Measurements from ENCODE around the gene TEX14.

Gene TEX14

DNA sequence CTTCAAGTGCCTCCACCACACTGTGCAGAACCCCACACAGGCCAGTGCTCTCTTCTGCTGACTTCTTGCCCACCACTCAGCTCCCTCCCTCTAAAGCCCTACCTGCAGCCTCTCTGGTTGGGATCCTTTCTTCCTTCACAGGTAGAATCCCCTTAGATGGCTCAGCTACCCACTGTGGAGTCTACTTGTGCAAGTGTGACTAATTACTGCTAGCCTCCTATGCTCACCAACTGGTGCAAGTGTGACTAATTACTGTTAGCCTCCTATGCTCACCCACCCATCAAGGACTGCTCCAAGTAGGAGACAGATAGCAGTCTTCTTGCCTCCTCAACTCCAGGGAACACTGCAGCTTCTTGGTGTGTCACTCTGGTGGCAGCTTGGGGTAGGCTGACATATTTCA is 43.6 kb downstream of the TEX14 start:
- DNase-seq: no peak

DNA sequence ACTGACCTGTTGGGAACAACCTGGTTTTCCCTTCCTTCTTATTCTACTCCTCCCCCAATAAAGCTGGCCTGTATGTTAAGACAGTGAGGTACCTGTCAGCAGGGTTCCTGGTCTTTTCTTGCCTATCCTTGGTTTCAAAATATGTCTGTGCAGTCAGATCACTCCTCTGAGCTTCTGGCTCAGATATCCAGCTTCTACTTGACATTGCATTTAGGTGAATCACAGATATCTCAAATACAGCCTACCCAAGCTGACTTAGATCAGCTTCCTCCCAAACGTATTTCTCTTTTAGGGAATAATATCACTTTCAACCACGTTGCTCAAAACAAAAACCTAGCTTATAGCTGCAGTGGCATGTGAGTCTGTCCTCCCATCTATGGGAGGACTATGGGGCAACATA is 48.7 kb downstream of the TEX14 start:
- DNase-seq: no peak

DNA sequence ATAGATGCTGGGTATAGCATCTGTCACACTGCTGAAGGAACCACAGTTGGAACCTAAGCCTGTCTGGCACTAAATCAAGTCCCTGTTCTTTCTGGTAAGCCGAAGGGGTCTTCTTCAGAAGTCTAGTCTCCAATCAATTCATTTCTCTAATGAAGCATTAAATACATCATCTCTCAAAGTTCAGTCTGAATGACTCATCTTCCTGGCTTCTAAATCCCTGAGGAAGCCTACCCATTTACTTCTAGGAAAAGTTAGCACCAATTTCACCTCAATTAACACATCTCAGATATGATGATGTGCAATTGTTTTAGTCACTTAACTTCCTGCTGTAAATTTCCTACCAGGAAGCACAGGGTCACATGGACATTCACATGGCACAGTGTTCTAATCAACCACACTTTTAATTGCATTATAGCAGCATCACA is 49.9 kb downstream of the TEX14 start:
- DNase-seq: no peak

DNA sequence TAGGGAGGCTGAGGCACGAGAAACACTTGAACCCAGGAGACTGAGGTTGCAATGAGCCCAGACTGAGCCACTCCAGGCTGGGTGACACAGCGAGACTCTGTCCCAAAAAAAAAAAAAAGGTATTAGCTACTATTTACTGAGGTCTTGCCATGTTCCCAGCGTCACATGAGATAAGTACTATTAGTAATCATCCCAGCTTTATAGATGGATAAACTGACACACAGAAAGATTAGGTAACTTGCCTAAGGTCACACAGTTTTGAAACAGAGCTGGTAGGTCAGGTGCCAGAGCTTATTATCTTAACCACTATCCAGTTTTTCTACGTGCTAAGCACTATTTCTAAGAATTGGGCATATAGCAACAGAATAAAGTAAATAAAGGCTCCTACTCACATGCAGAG is 51.6 kb downstream of the TEX14 start:
- no peak for DNase-seq

DNA sequence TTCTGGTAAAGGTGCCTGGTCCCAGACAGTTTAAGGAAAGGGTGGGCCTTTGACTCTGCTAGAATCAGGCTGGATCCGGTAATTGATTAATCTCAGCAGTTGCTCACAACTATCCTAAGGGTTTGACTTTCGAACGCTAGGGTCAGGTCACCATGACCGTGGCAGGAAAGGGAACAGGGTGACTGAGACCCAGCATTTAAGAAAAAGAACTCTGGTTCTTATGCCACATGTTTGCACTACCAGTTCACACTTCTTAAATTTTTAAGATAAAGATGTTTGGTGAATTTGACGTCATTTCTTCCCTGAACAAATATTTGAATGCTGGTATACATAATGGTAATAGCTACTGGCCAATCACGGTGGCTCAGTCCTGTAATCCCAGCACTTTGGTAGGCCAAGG is 52.2 kb downstream of the TEX14 start:
- DNase-seq: no peak

DNA sequence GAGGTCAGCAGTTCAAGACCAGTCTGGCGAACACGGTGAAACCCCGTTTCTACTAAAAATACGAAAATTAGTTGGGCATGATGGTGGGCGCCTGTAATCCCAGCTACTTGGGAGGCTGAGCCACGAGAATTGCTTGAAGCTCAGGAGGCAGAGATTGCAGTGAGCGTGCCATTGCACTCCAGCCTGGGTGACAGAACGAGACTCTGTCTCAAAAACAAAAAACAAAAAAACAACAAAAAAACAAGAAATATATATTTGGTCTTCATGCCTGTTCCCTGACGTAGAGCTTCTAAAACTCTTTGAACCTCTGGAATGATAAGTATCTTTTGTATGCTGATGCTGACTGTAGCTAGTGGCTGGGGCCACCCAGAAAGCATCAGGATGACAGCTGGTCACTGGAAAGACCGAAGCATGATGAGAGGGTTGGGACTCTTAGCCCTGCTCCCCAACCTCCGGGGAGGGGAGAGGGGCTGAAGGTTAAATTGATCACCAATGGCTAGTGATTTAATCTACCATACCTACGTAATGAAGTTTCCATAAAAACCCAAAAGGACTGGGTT is 54.8 kb downstream of the TEX14 start:
- DNase-seq: no peak

DNA sequence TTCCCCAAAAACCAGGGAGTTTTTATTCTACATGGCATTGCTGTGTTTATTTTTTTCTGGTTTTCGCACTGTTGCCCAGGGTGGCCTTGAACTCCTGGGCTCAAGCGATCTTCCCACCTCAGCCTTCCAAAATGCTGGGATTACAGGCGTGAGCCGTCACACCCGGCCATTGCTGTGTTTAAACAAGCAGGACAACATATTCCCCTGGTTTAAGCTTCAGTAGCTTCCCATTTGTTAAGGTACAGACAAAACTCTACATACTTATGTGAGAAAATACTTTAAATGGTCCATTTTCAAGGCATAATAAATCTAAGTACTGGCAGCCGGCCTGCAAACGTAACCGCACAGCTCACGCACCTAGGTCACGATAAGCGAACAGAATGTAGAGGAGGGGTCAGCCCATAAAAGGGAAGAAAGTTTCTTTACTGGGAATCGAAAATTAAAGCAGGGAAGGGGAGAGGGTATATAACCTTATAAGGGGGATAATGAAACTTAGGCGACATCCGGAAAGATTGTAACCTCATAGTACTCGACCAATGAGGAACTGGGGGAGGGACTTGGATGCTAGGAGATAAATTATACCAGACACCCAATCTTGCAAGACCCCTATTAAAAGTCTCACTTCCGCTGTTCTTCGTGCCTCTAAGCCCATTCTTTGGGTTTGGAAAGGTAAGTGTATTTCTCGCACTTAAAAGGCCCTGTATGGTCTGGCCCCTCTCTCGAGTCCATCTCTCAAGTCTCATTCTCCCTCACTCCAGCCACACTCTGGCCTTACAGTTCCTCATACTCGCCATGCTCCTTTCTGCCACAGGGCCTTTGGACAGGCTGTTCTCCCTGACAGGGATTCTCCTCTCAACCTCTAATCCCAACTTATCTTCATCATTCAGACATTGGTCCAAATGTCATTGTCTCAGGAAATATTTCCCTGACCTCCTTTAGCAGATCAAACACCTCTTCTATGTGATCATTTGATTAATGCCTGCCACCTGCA is 59.2 kb downstream of the TEX14 start:
- DNase-seq: peak; percentile 9

DNA sequence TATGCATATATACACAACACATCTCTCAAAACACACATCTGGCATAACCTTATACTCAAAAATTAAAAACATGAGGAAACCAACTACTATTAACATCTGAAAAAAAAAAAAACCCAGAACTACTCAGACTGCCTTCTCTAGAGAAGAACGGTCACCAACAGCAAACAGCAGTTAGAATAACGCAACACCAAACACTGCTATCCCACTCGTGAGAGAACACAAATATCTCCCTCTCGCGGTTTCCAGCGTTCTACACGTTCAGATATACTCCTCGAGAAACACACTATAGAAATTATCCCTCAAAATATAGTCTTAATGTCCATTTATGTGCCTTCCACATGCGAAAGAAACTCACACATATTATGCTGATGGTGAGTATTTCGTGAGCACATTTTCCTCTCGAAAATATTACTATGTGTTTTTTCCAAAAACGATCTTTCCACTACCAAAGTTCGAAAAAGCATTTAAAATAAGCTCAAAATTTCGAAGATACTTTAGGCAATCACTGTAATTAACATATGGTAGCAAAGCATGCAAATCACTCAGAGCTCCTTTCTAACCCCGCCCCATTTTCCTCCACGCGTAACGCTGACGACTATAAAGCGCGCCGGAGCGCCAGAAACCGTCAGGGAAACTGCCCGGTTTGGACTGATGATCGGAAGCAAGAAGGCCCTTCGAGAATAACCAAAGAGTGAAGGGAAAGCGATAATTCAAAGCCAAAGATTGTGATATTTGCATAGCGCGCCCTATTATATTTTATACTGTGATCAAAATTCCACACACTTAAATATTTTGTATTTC is 60.1 kb downstream of the TEX14 start:
- DNase-seq: peak; percentile 97

DNA sequence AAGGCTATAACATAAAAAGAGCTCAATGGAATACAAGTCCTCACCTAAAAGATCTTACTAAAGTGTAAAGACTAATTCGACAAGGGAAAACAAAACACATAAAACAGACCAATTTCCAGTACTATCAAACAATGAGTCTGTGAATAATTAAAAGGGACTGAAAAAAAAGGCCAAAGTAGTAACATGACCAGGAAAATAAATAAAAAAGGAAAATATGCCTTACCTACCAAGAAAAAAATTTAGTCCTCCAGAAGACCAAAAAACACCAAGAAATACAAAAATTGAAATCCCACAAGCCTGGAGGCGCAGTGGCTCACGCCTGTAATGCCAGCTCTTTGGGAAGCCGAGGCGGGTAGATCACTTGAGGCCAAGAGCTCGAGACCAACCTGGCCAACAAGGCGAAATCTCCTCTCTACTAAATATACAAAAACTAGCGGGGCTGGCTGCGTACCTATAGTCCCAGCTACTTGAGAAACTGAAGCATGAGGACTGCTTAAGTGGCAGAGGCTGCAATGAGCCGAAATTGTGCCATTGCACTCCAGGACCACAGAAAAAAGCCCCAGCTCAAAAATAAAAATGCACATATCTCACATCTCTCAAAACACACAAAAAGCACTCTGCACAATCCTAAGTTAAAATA is 60.8 kb downstream of the TEX14 start:
- DNase-seq: no peak

DNA sequence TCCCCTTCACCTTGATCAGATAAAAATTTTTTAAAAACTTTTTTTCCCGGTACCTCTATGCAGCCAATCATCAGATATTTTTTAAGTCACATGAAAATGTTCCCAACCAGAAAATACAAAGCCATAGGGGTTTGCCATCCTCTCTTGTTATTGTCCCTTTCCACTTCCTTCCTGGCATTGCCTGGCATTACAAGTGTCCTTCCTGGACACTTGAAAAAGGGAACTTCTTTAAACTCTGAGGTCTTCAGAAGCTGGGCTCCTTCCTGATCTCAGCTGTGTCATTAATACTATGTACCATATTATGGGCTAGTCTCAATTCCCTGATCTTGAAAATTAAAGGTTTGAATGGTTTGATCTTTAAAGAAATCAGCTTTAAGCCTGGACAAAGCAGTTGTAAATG is 64.9 kb downstream of the TEX14 start:
- DNase-seq: no peak

DNA sequence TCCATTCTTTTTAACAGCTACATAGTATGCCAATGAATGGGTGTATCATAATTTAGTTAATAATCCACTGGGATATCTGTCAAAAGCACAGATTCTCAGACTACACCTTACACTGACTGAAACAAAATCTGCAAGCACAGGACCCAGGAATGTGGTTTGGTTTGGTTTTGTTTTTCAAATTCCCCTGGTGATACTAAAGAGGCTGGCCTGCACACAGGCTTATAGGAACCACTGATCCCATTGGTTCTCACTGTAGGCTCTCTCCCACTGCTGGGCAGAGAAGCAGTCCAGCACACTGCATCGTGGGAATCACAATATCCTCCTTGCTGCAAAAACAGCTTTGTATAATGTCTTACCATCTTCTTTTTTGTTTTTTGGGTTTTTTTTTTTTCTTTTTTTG is 67.1 kb downstream of the TEX14 start:
- no peak for DNase-seq

DNA sequence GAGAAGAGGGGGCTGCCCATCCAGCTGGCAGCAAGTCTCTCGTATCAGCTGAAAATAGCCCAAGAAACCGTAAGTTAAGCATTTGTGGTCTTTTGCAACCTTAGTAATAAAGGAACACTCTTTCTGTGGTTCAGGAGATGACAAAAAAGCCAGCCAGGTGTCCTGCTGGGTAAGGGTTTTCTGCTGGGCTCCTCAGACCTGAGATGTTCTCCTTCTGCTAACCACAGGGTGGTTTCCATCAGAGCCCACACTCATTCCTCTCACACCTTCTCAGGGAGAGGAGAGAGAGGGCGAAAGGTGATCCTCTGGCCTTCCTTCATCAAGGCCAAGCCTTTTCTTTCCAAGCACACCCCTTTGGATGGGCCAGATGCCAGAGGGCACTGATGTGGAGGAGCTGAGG is 70.7 kb downstream of the TEX14 start:
- no peak for DNase-seq

DNA sequence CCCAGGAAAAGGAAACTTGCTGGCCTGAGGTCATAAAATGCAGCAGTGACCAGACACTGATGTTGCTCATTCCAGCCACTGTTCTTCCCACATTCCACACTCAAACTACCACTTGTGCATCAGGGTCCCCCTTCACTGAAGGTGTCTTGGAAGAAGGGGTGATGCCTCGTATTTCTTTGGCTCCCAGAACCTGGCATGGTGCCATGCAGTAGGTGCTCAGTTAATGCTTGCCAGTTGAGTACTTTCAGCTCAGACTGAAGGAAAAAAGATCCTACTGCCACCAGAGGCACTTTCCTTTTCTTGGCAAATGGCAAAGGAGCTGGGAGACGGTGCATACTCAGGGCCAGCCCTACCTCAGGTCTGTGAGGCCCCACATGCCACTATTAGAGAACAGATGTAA is 73.5 kb downstream of the TEX14 start:
- no peak for DNase-seq

DNA sequence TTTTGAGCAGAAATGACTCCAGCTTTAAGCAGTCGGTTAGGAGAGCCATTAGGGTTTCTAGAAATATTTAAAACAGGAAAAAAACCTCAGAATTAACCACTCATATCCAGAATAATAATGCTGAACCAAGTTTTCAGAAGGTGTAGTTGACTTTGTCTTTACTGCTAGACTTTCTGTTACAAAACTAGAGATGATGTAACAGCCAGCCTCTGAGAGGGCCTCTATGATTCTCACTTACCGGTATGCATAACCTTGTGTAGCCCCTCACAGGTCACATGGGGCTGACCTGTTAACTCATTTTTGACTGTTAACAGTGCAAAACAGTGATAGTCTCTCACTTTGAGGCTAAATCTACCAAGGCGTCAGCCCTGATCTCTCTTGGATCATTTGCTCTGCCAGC is 74.3 kb downstream of the TEX14 start:
- no peak for DNase-seq

DNA sequence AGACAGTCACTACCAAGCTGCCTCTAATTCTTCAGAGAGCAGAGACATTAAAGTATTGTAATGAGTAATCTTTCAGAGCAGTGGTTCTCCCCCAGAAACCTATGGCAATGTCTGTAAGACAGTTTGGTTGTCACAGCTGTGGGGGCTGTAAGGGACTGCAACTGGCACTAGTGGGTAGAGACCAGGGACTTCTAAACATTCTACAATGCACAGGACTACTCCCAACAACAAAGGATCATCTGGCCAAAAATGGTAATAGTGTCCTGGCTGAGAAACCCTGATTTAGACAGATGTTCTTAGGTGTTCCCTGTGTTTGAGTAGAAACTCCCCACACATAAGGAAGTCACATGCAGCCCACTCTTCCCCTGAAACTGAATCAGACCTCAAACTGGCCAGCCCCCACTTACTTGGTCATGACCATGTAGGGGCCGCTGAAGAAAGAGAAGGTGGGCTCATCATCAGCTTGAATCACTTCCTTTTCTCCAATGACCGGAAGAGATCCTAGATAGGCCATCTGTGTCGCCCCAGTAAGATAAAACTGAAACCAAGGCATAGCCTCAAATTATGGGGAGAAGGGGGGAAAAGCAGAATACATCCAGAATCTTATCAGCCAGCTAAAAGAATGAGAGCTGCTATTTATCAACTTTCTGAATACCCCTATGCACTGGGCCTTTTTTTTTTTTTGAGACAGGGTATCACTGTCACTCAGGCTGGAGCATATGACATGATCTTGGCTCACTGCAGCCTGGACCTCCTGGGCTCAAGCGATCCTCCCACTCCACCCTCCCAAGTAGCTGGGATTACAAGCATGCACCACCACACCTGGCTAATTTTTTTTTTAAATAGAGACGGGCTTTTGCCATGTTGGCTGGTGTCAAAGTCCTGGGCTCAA is 75.8 kb downstream of the TEX14 start:
- no peak for DNase-seq

DNA sequence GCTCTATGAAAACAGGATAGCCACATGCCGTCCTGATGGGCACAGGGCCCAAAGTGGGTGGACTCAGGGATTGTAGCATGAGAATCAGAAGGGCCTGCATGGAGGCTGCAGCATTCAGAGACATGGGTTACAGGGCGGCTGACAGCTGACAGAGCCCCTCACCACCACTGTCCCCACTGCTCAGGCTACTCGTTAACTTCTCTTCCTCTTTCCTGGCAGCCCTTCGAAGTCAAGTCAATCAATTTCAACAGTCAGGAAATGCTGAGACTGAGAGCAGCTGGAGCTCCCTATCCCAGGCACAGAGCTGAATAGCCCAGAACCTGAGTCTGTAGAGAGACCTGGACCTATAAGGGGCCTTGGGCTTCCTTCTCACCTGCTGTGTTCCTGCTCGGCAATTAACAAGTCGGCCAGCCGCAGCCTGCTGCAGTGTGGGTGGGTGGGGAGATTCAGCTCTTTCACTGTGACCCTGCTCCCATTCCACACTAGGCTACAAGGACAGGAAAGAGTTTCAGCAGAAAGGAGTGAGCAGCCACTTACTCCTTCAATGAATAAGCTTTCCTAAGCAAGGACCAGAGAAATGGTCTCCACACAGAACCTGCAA is 76.9 kb downstream of the TEX14 start:
- no peak for DNase-seq

DNA sequence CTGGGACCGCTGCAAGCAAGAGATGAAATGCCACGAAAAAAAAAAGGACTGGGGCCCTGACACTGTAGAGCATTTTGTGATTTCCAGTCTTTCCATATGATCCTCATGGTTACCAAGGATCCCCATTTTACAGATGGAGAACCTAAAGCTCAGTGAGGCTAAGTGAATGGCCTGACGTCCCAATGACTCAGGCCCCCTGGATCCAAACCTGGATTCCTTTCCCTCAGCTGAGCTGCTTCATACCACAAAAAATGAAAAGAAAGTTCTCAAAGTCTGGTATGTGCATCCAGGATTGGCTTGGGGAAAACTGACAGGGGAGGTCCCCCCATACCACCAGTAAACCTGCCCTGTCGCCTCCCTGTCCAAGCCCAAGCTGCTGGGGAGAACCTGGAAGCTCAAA is 80.5 kb downstream of the TEX14 start:
- no peak for DNase-seq

DNA sequence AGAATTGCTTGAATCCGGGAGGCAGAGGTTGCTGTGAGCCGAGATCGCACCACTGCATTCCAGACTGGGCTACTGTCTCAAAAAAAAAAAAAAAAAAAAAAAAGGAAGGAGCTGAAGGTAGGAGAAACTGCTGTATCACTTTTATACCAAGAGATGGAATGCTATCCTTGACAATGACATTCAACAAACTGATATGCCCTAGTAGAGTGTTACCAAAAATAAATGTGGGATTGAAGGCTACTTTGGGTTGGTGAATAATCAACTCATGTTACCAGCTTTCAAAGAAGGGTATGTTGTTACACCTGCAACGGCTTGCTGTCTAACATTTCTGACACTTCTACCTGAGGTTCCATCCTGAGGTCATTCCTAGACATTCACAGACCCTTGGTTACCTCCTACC is 84.9 kb downstream of the TEX14 start:
- no peak for DNase-seq

DNA sequence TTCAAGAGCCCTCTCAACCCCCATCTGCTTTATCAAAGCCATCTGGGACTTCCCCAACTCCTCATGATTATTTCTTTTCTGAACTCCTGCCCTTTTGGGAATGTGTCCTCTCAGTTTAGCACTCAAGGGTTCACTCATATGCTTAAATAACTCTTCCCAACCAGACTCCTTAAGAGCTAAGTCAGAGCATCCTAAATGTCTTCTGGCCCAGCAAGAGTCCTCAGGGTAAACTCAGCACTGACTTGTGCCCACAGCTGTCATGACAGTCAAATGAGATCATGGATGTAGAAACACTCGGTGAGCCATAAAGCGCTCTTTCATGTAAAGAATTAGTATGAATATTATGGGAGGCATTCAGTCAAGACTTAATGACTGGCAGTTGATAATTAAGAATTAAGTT is 85.9 kb downstream of the TEX14 start:
- DNase-seq: no peak

DNA sequence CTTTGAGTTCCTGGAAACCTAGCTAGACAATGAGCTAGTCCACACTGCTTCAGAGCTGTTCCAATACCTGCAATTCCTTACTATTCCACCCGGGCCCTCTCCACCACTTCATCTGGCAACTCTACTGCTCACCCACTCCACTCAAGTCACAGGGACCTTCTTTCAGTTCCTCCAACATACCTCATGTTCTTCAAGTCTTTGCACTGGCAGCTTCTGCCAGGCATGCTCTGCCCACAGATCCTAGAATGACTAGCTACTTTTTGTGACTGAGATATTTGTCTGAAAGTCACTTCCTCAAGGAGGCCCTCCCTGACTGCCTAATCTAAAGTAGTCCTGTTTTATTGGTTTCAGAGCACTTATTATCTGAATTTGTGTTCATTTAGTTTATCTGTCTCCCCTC is 86.4 kb downstream of the TEX14 start:
- DNase-seq: no peak

DNA sequence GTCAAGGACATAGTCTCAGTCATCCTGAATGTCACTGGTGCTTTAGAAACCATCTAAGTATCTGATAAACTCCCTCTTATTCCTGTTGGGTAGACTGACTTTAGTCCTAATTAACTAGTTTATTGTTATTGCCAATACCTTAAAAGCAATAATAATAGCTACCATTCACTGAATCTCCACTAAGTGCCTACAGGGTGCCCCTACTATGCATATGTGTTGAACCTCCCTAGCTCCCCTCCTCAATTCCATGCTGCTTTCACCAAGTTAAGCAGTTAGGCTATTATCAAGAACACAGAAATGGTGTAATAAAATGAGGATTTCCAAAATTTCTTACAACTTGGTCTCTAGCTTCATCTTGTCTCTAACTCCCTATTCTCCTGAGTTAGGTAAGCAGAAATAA is 89.9 kb downstream of the TEX14 start:
- DNase-seq: no peak

DNA sequence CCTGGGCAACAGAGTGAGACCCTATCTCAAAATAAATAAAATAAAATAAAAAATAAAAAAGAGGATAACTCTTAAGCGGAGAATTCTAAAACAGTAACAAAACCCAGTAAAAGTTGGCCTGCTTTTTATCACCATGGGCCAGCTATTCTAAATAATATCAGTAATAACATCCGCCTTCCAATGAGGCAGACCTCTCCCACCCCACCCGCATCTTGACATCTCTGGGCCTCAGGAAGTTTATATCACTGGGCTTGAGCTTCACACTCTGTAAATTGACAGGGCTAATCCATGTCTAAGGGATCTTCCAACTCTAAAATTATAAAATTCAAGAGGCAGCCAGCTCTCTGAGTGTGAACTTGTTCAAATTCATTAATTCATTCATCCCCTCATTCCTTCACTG is 94.5 kb downstream of the TEX14 start:
- no peak for DNase-seq

Measured in CD4-positive, alpha-beta T cell treated with Interleukin-10 for 1 hour (primary cell).